ENCODE measurements around the gene C10orf53.

DNA sequence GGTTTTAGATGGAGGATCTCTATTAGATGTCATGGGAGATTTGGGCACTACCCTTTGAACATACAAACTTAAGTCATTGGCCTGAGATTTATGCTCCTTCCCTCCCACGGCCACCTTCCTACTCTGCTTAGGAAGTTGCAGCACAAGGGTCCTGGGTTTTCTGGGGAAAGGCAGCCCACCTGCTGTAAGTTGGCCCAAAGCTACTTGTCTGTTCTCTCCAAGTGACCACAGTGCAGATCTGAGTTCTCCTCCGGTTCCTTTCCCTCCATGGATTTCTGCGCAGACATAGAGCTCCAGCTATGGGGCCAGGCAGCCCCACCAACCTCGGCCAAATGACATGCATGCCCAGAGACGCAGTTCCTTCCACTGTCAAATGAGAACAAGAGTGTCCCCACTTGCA, 12.8 kb upstream of the C10orf53 start:
- TF ChIP-seq, protein P1, sequence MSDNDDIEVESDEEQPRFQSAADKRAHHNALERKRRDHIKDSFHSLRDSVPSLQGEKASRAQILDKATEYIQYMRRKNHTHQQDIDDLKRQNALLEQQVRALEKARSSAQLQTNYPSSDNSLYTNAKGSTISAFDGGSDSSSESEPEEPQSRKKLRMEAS (IDR thresholded peaks at IDR 0.05) = no peak
- TF ChIP-seq POLR2AphosphoS2 (conservative IDR thresholded peaks at IDR 0.05; ENCODE audit: low read length) (no peak), BHLHE40 (IDR thresholded peaks at IDR 0.05; ENCODE audit: low read depth, low read length) (no peak), MAFK (IDR thresholded peaks at IDR 0.05; ENCODE audit: partially characterized antibody) (no peak), POLR2A (IDR thresholded peaks at IDR 0.05; ENCODE audit: low read length) (no peak), NR3C1 (IDR thresholded peaks at IDR 0.05) (no peak), ESRRA (IDR thresholded peaks at IDR 0.05; ENCODE audit: borderline replicate concordance, low read length) (no peak), ZNF302 (CRISPR knock-in tag; IDR thresholded peaks at IDR 0.05) (no peak), EP300 (IDR thresholded peaks at IDR 0.05) (no peak), REST (IDR thresholded peaks at IDR 0.05) (no peak), CEBPB (IDR thresholded peaks at IDR 0.05) (no peak), RFX5 (IDR thresholded peaks at IDR 0.05) (no peak)
- TF ChIP-seq, protein P2, sequence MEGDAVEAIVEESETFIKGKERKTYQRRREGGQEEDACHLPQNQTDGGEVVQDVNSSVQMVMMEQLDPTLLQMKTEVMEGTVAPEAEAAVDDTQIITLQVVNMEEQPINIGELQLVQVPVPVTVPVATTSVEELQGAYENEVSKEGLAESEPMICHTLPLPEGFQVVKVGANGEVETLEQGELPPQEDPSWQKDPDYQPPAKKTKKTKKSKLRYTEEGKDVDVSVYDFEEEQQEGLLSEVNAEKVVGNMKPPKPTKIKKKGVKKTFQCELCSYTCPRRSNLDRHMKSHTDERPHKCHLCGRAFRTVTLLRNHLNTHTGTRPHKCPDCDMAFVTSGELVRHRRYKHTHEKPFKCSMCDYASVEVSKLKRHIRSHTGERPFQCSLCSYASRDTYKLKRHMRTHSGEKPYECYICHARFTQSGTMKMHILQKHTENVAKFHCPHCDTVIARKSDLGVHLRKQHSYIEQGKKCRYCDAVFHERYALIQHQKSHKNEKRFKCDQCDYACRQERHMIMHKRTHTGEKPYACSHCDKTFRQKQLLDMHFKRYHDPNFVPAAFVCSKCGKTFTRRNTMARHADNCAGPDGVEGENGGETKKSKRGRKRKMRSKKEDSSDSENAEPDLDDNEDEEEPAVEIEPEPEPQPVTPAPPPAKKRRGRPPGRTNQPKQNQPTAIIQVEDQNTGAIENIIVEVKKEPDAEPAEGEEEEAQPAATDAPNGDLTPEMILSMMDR (IDR thresholded peaks at IDR 0.05) = no peak

Data from A549 (cell line).